Measurements from ENCODE around the gene GDPD5. TPM values are rescaled to one million over a fixed set of nuclear protein-coding genes. Genes with fewer than 3 reads are reported as not detected.

GDPD5 gene
- total RNA-seq, 3 donors from 2014 or later (not counting 1 experiment from before 2014, with no cell fraction given), result 49.7 to 95.2 (median 60.2) TPM

DNA sequence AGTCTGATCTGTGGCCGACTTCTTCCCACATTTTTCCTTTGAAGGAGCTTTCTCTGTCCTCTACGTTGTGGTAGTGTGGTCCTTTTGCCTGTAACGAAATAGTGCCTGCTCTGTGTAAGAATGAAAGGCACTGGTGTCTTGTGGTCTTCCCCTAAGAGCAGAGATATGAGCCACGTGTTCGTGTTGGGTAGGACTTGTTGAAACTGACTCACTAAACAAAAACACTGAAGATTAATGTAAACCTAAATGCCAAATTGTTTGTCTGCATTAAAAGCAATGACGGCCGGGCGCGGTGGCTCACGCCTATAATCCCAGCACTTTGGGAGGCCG lies 136.5 kb downstream of the GDPD5 start:
- Mint-ChIP-seq H3K27me3 (ENCODE audit: low read depth in 2 of 2) (no peaks in the 10 kb centered on the region), H3K4me1 (peaks cover 5 to 6% of the 10 kb centered on the region in 2 donors), H3K4me3 (no peak overlapping the region), H3K27ac (no peak overlapping the region), H3K36me3 (no peaks in the 10 kb centered on the region), H3K9me3 (no peaks in the 10 kb centered on the region)
- no peak overlapping the region for H3K27ac ChIP-seq (ENCODE audit: low read length)
- WGBS (ENCODE audit: insufficient coverage), result 77% methylated on average over 11 of the region's 11 CpGs
- ATAC-seq (no peak), DNase-seq (no peak)
- intact Hi-C loops (cut with micrococcal nuclease), result no loop called here
- TF ChIP-seq, protein P1, sequence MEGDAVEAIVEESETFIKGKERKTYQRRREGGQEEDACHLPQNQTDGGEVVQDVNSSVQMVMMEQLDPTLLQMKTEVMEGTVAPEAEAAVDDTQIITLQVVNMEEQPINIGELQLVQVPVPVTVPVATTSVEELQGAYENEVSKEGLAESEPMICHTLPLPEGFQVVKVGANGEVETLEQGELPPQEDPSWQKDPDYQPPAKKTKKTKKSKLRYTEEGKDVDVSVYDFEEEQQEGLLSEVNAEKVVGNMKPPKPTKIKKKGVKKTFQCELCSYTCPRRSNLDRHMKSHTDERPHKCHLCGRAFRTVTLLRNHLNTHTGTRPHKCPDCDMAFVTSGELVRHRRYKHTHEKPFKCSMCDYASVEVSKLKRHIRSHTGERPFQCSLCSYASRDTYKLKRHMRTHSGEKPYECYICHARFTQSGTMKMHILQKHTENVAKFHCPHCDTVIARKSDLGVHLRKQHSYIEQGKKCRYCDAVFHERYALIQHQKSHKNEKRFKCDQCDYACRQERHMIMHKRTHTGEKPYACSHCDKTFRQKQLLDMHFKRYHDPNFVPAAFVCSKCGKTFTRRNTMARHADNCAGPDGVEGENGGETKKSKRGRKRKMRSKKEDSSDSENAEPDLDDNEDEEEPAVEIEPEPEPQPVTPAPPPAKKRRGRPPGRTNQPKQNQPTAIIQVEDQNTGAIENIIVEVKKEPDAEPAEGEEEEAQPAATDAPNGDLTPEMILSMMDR (IDR thresholded peaks at IDR 0.05), result no peak
- no peaks in the 10 kb centered on the region for H3K9me3 ChIP-seq (ENCODE audit: control insufficient read depth, insufficient read depth, low read length)
- H3K36me3 ChIP-seq (ENCODE audit: control insufficient read depth, insufficient read depth, low read length), result no peaks in the 10 kb centered on the region
- no peaks in the 10 kb centered on the region for H3K27me3 ChIP-seq (ENCODE audit: control insufficient read depth, insufficient read depth, low read length)
- H3K4me1 ChIP-seq (ENCODE audit: control insufficient read depth, insufficient read depth, low read length), result peaks cover 13% of the 10 kb centered on the region
- no peak overlapping the region for H3K4me3 ChIP-seq (ENCODE audit: low read length)

DNA sequence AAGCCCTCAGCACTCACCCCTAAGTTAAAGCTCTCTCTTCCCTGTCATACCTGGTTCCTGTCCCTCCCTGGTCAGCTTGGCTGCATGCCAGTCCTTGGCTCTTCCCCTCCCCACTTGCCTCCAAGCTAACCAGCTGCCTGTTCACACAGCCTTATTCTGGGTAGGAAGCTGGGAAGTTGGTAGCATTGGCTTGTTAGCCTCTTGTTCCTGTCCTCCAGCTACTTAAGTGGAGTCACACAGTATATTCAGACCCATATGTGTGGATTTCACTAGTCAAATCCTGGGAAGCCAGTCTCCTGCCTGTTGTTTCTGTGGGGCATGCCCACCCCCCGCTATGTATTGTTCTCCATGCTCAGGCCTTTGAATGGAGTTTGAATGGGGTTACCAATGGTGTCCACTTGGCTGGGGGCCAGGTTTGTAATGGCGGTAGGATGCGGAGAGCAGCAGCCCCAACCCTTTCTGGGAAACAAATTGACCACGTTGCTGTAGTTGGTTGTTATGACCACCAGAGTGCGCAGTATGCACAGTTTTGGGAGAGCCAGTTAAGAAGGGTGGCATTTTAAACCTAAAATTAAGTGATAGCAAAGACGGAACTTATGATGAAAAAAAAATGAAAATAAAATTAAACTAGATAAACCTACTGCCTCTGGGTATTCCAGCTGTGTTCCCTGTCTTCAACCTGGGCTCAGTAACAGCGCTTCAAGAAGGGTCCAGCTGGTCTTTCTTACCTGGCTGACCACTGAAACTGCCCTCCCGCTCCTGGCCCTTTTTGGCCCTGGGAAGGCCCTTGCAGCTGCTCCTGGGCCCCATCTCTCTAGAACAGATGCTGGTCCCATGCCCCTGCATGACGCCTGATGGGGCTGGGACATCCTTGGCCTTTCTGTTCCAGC lies 137.1 kb downstream of the GDPD5 start:
- TF ChIP-seq, protein P1 (IDR thresholded peaks at IDR 0.05), result peak; percentile 85
- no peaks in the 10 kb centered on the region for H3K27me3 ChIP-seq (ENCODE audit: control insufficient read depth, insufficient read depth, low read length)
- WGBS (ENCODE audit: insufficient coverage), result 34% methylated on average over 8 of the region's 9 CpGs

DNA sequence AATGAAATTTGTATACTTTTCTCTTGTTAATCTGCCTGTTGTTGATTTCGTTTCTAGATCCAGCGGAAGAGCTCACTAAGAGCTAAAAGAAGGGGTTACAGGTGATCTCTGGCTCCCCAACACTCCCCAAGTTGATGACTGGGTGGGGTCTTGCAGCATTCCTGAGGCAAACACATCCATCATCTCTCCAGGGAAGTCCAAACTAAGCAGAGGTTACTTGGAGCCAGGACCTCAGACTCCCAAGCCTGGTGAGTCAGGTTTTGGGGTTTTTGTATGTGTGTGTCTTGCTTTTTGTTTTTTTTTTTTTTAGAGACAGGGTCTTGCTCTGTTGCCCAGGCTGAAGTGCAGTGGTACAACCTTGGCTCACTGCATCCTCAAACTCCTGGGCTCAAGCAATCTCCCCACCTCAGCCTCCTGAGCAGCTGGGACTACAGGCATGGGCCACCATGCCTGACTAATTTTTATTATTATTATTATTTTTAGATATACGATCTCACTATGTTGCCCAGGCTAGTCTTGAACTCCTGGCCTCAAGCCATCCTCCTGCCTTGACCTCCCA lies 137.9 kb downstream of the GDPD5 start:
- Histone ChIP-seq H3K4me3 (ENCODE audit: low read length) (no peak overlapping the region), H3K9me3 (ENCODE audit: control insufficient read depth, insufficient read depth, low read length) (no peaks in the 10 kb centered on the region), H3K36me3 (ENCODE audit: control insufficient read depth, insufficient read depth, low read length) (no peaks in the 10 kb centered on the region), H3K4me1 (ENCODE audit: control insufficient read depth, insufficient read depth, low read length) (peaks cover 28% of the 10 kb centered on the region), H3K27me3 (ENCODE audit: control insufficient read depth, insufficient read depth, low read length) (no peaks in the 10 kb centered on the region), H3K27ac (ENCODE audit: low read length) (no peak overlapping the region)
- intact Hi-C loops (cut with micrococcal nuclease), result loop anchor here (1.0 kb wide), 3 partner anchors 42 to 144 kb away; no protein-coding TSS in a partner anchor
- Mint-ChIP-seq H3K36me3 (no peaks in the 10 kb centered on the region), H3K4me3 (no peak overlapping the region), H3K27ac (no peak overlapping the region), H3K4me1 (peaks cover 18 to 19% of the 10 kb centered on the region in 2 donors), H3K9me3 (no peaks in the 10 kb centered on the region), H3K27me3 (ENCODE audit: low read depth in 2 of 2) (no peaks in the 10 kb centered on the region)
- no peak for DNase-seq
- ATAC-seq, result no peak
- TF ChIP-seq, protein P1 (IDR thresholded peaks at IDR 0.05), result no peak
- 81% methylated on average over 3 of the region's 3 CpGs for WGBS (ENCODE audit: insufficient coverage)

More for the DNA sequence above, 137.1 kb downstream of the GDPD5 start:
- Histone ChIP-seq H3K4me3 (ENCODE audit: low read length) (no peak overlapping the region), H3K27ac (ENCODE audit: low read length) (no peak overlapping the region), H3K36me3 (ENCODE audit: control insufficient read depth, insufficient read depth, low read length) (no peaks in the 10 kb centered on the region), H3K9me3 (ENCODE audit: control insufficient read depth, insufficient read depth, low read length) (no peaks in the 10 kb centered on the region), H3K4me1 (ENCODE audit: control insufficient read depth, insufficient read depth, low read length) (peaks cover 19% of the 10 kb centered on the region)
- H3K4me3 Mint-ChIP-seq, result no peak overlapping the region
- H3K27me3 Mint-ChIP-seq (ENCODE audit: low read depth in 2 of 2), result no peaks in the 10 kb centered on the region
- DNase-seq, result peak; percentile 49 to 89
- peak; percentile 85 to 91 (median 88) for ATAC-seq
- H3K36me3 Mint-ChIP-seq, result no peaks in the 10 kb centered on the region
- no peaks in the 10 kb centered on the region for H3K9me3 Mint-ChIP-seq
- intact Hi-C loops (cut with micrococcal nuclease), result loop anchor here (1.0 kb wide), 3 partner anchors 42 to 144 kb away; no protein-coding TSS in a partner anchor
- peaks cover 11 to 12% of the 10 kb centered on the region in 2 donors for H3K4me1 Mint-ChIP-seq
- no peak overlapping the region for H3K27ac Mint-ChIP-seq

Data from natural killer cell (primary cell).